Ishikawa (cell line): ENCODE results near the gene KLHL14.

Experiments
- CEBPB ChIP-seq: IDR thresholded peaks from 2 replicates; pipeline ENCODE4 v1.6.1; 2012
- CREB1 ChIP-seq: IDR thresholded peaks from 2 replicates; pipeline ENCODE4 v1.6.1; 2012; ENCODE audit warnings: low read depth
- EGR1 ChIP-seq: IDR thresholded peaks from 2 replicates; pipeline ENCODE4 v1.6.1; 2012
- EP300 ChIP-seq: IDR thresholded peaks from 2 replicates; pipeline ENCODE4 v1.6.1; 2012; ENCODE audit warnings: borderline replicate concordance
- FOXM1 ChIP-seq: IDR thresholded peaks from 2 replicates; pipeline ENCODE4 v1.6.1; 2012; ENCODE audit warnings: low read depth, borderline replicate concordance
- NFIC ChIP-seq: IDR thresholded peaks from 2 replicates; pipeline ENCODE4 v1.6.1; 2012
- RAD21 ChIP-seq: IDR thresholded peaks from 2 replicates; pipeline ENCODE4 v1.6.1; 2012; ENCODE audit warnings: low read depth
- TAF1 ChIP-seq: IDR thresholded peaks from 2 replicates; pipeline ENCODE4 v1.6.1; 2012; ENCODE audit warnings: low read depth, mild to moderate bottlenecking
- TCF12 ChIP-seq: IDR thresholded peaks from 2 replicates; pipeline ENCODE4 v1.6.1; 2012; ENCODE audit warnings: low read depth
- TEAD4 ChIP-seq: IDR thresholded peaks from 2 replicates; pipeline ENCODE4 v1.6.1; 2012
- YY1 ChIP-seq: IDR thresholded peaks from 2 replicates; pipeline ENCODE4 v1.6.1; 2012; ENCODE audit warnings: low read depth
- ZBTB7A ChIP-seq: IDR thresholded peaks from 2 replicates; pipeline ENCODE4 v1.6.1; 2012; ENCODE audit warnings: low read depth
- TF ChIP-seq, protein P1 (sequence below): IDR thresholded peaks from 2 replicates; pipeline ENCODE4 v1.6.1; 2012; ENCODE audit warnings: low read depth, mild to moderate bottlenecking
- TF ChIP-seq, protein P2 (sequence below): IDR thresholded peaks from 2 replicates; pipeline ENCODE4 v1.6.1; 2012
- TF ChIP-seq, protein P3 (sequence below): IDR thresholded peaks from 2 replicates; pipeline ENCODE4 v1.6.1; 2012

KLHL14 gene

DNA sequence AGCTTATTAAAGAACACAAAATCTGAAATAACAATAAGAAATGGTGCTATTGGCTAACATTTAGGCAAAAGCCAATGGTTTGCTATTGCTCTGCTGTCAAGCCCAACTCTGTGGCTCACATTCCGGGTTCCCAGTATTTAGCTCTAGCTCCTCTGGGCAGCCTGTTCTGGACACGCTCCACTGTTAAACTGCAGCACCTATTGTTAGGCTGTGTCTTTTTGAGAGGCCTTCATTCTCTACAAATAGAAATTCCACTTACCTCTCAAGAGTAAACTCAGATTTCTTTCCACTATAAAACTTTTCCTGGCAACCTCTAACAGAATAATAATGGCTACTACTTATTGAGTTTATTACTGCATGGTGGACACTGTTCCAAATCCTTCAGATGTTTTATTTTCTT, 3.7 kb upstream of the KLHL14 start:
- TF ChIP-seq, protein P1, sequence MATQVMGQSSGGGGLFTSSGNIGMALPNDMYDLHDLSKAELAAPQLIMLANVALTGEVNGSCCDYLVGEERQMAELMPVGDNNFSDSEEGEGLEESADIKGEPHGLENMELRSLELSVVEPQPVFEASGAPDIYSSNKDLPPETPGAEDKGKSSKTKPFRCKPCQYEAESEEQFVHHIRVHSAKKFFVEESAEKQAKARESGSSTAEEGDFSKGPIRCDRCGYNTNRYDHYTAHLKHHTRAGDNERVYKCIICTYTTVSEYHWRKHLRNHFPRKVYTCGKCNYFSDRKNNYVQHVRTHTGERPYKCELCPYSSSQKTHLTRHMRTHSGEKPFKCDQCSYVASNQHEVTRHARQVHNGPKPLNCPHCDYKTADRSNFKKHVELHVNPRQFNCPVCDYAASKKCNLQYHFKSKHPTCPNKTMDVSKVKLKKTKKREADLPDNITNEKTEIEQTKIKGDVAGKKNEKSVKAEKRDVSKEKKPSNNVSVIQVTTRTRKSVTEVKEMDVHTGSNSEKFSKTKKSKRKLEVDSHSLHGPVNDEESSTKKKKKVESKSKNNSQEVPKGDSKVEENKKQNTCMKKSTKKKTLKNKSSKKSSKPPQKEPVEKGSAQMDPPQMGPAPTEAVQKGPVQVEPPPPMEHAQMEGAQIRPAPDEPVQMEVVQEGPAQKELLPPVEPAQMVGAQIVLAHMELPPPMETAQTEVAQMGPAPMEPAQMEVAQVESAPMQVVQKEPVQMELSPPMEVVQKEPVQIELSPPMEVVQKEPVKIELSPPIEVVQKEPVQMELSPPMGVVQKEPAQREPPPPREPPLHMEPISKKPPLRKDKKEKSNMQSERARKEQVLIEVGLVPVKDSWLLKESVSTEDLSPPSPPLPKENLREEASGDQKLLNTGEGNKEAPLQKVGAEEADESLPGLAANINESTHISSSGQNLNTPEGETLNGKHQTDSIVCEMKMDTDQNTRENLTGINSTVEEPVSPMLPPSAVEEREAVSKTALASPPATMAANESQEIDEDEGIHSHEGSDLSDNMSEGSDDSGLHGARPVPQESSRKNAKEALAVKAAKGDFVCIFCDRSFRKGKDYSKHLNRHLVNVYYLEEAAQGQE, result no peak
- no peak for TF ChIP-seq TEAD4
- TF ChIP-seq TCF12, result no peak
- TF ChIP-seq, protein P2, sequence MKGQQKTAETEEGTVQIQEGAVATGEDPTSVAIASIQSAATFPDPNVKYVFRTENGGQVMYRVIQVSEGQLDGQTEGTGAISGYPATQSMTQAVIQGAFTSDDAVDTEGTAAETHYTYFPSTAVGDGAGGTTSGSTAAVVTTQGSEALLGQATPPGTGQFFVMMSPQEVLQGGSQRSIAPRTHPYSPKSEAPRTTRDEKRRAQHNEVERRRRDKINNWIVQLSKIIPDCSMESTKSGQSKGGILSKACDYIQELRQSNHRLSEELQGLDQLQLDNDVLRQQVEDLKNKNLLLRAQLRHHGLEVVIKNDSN, result no peak
- TF ChIP-seq EGR1, result no peak
- TF ChIP-seq EP300, result no peak
- TF ChIP-seq CEBPB, result no peak

DNA sequence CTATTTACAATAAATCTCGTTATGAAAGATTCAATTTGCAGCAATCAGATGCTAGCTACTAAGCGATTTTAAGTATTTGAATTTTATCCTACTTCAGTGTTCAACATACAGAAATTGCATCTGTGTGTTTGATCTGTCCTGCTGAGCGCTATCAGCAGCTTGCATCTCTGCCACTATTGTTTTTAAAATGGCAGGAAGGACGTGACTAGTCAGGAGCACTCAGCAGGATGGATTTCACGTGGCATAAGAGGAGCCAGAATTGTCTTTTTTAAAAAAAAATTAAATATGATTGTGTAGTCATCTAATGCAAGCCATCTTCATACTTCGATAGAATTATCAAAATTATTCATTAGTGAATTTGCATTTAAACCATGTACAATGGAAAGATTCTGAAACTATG, 2.8 kb upstream of the KLHL14 start:
- no peak for TF ChIP-seq YY1
- no peak for TF ChIP-seq FOXM1
- TF ChIP-seq, protein P2, result no peak

DNA sequence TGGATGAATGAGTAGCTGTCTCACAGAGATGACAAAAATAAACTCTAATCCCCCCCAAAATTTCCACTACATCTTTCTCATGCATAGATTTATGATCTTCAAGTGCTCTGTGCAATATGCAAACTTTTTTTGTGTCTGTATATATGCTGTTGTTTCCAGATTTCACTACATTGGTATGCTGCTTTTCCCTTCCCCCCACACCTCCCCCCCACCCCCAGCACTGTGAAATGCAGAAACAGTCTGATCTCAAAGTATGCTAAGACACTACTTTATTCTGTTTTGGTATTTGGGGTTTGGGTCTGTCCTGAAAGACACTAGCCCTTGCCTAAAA, 524 bp upstream of the KLHL14 start:
- TF ChIP-seq NFIC (no peak), EGR1 (no peak), EP300 (no peak), ZBTB7A (no peak)
- TF ChIP-seq, protein P2, result no peak

DNA sequence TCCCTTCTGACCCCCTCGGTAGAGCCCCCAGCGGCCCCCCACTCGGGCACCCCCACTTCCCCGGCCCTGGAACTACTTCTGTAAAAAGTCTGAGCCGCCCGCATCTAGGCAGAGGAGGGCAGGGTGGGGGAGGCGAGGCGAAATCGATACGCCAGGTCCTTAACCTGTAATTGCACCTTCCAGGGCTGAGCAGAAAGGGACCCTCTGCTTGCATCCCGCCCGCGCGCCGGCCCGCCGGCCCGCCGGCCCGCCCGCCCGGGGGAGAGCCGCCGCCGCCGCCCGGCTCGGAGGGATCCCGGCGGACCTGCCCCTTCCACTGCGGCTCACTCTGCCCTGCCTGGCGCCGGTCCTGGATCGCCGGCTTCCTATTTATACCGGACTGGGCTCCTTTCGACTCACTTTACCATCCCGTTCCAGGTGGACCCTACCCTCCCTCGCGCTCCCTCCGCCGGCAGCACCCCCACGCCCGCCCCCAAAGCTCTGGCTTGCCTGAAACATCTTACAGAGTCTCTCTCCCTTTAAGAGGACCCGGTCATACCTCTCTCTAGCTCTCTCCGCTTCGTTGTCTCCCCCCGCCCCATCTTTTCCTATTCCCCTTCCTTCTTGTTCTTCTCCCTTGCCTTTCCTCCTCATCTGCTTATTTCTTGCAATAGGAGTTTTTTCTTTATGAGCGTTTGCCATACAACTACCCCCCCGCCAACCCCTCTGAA, 797 bp downstream of the KLHL14 start:
- TF ChIP-seq, protein P1, result no peak
- TF ChIP-seq TCF12 (no peak), NFIC (no peak), TAF1 (peak; percentile 35; the same call in 1 of the 2 replicates), CEBPB (no peak), CREB1 (no peak), YY1 (no peak), FOXM1 (no peak), EP300 (no peak), EGR1 (no peak), RAD21 (no peak), ZBTB7A (0 out of 2 replicates have a peak, but pooled peaks have one; percentile 17), TEAD4 (no peak)
- TF ChIP-seq, protein P2, result no peak
- TF ChIP-seq, protein P3, sequence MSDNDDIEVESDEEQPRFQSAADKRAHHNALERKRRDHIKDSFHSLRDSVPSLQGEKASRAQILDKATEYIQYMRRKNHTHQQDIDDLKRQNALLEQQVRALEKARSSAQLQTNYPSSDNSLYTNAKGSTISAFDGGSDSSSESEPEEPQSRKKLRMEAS, result no peak

DNA sequence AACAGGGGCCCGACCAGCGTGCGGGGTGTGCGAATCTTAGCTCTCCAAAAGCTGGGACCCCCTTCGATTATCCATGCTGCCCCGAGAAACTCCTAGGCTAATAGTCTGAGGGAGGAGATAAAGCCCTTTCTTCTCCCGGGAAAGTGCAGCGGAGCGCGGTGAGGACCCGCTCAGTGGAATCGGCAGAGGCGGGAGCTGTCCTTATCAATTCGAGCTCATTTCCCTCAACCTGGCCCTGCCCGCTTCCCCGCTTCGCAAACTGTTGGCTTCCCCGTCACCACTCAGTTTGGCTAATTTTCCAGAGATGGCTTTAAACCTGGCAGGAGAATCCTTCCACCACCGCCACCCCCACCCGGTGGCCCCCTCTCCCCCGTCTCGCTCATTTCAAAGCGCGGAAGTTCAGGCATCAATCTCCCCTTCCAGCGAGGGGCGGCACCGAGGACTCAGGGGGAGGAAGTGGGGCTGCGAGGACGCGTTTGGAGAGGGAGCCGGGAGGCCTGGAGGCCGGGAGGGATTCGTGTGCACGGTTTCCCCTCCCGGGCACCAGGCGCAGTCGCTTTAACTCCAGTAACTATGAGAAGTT, 1.6 kb downstream of the KLHL14 start:
- TF ChIP-seq, protein P1, result 0 out of 2 replicates have a peak, but pooled peaks have one; percentile 26
- no peak for TF ChIP-seq TCF12
- no peak for TF ChIP-seq EGR1
- TF ChIP-seq TAF1, result peak; percentile 25; the same call in 1 of the 2 replicates
- no peak for TF ChIP-seq RAD21
- no peak for TF ChIP-seq CEBPB
- 0 out of 2 replicates have a peak, but pooled peaks have one; percentile 37 for TF ChIP-seq ZBTB7A
- TF ChIP-seq, protein P3, result no peak
- no peak for TF ChIP-seq EP300
